ENCODE measurements around the gene CPN1.
"Not testable (repeated sequence)": the region's sequence is repeated elsewhere in the genome, so short reads cannot be mapped to it uniquely, and the experiment has no call there.

Gene CPN1

DNA sequence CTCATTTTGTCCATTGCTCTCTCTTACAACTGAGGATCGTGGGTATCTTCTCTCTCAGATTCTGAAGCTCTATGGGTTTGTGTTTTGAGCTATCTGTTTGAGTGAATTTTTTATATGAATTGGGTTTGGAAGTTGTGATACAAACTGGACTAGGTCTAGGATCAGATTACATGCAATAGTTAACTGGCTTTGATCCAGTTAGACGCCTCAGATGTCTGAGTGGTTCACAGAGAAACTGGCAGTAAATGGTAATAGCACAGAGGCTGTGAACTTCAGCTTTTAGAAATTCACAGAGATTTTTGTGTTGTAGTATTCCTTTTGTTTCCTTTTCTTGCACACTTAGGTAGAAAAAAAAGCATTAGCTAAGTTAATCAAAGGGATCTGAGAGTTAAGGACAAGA lies 59.3 kb downstream of the CPN1 start:
- ATAC-seq (no peak), DNase-seq (no peak)
- H3K4me3 Mint-ChIP-seq: no peak overlapping the region
- no peaks in the 10 kb centered on the region for H3K27me3 Mint-ChIP-seq
- H3K4me1 Mint-ChIP-seq: peaks cover 13% of the 10 kb centered on the region
- H3K36me3 Mint-ChIP-seq (ENCODE audit: low read depth): no peaks in the 10 kb centered on the region
- no peak overlapping the region for H3K27ac Mint-ChIP-seq
- H3K9me3 Mint-ChIP-seq: no peaks in the 10 kb centered on the region

DNA sequence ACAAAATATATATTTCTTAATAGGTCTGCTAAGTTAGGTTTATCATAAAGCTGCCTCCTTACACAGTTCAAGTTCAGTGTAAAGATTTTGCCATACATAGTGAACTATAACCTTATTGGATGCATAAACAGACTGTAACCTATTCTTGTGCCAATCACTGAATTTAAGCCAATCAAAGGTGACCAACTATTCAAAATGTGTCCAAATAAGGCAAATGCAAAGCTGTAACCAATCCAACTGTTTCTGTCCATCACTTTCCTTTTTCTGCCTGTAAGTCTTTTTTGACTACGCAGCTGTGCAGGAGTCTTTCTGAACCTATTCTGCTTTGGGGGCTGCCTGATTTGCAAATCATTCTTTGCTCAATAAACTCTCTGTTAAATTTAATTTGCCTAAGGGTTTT lies 60.3 kb downstream of the CPN1 start:
- Mint-ChIP-seq H3K36me3 (ENCODE audit: low read depth) (no peaks in the 10 kb centered on the region), H3K9me3 (no peaks in the 10 kb centered on the region), H3K27ac (no peak overlapping the region), H3K4me3 (no peak overlapping the region), H3K27me3 (no peaks in the 10 kb centered on the region), H3K4me1 (peaks cover 13% of the 10 kb centered on the region)
- DNase-seq (no peak), ATAC-seq (no peak)

GRCh38 chr10:100020886-100021253 lies 60.8 kb downstream of the CPN1 start:
- Mint-ChIP-seq H3K4me1 (peaks cover 13% of the 10 kb centered on the region), H3K27ac (no peak overlapping the region), H3K4me3 (no peak overlapping the region), H3K9me3 (no peaks in the 10 kb centered on the region), H3K36me3 (ENCODE audit: low read depth) (no peaks in the 10 kb centered on the region), H3K27me3 (no peaks in the 10 kb centered on the region)
- ATAC-seq: no peak
- DNase-seq: no peak

GRCh38 chr10:100020142-100020885 lies 61.4 kb downstream of the CPN1 start:
- H3K27ac Mint-ChIP-seq: no peak overlapping the region

DNA sequence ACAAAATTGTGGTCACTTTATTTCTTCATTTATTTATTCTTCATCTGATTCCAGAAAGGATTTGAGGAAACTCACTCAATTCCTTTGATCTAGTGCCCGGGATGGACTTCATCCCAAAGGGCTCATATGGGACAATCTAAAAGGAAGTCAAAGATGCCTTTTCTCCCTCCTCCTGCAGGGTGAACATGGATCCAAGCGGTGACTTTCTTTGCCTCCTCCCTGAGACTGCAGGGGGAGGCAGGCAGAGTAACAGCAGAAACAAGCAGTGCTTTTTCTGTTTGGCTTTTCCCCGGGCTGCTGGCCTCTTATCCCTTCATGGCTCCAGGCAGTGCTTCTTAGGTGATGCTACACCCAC lies 61.9 kb downstream of the CPN1 start:
- DNase-seq (no peak), ATAC-seq (no peak)
- no peaks in the 10 kb centered on the region for H3K9me3 Mint-ChIP-seq
- no peak overlapping the region for H3K4me3 Mint-ChIP-seq
- peaks cover 13% of the 10 kb centered on the region for H3K4me1 Mint-ChIP-seq
- no peaks in the 10 kb centered on the region for H3K36me3 Mint-ChIP-seq (ENCODE audit: low read depth)
- H3K27ac Mint-ChIP-seq: no peak overlapping the region
- no peaks in the 10 kb centered on the region for H3K27me3 Mint-ChIP-seq

More at GRCh38 chr10:100020142-100020885, 61.4 kb downstream of the CPN1 start:
- H3K27me3 Mint-ChIP-seq: no peaks in the 10 kb centered on the region
- H3K9me3 Mint-ChIP-seq: no peaks in the 10 kb centered on the region
- H3K4me3 Mint-ChIP-seq: no peak overlapping the region
- H3K4me1 Mint-ChIP-seq: peaks cover 13% of the 10 kb centered on the region
- ATAC-seq (peak; percentile 85), DNase-seq (no peak)
- no peaks in the 10 kb centered on the region for H3K36me3 Mint-ChIP-seq (ENCODE audit: low read depth)

DNA sequence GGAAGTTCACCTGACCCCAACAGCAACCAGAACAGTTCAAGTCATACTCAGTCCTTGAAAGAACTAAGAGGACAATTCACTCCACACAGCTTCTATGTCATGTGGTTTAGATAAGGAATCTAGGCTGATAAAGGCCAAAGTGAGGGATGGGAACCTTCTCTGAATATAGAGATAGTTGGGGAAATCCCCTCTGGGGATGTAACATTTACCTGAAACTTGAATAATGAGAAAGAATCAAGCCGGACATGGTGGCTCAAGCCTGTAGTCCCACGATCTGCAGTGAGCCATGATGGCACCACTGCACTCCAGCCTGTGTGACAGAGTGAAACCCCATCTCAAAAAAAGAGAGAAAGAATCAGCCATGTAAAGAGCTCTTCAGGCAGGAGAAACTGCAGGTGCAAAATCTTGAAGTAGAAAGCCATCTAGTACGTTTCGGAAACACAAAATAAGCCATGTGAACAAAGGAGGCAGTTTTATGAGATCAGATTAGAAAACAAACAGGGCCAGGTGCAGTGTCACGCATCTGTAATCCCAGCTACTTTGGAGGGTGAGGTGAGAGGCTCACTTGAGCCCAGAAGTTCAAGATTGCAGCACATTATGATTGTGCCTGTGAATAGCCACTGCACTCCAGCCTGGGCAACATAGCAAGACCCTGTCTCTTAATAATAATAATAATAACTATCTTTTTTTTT lies 67.5 kb downstream of the CPN1 start:
- Mint-ChIP-seq H3K27ac (no peak overlapping the region), H3K9me3 (no peaks in the 10 kb centered on the region), H3K4me3 (no peak overlapping the region), H3K27me3 (peaks cover 6% of the 10 kb centered on the region), H3K4me1 (peaks cover 17% of the 10 kb centered on the region), H3K36me3 (ENCODE audit: low read depth) (no peaks in the 10 kb centered on the region)
- ATAC-seq: no peak
- no peak for DNase-seq

DNA sequence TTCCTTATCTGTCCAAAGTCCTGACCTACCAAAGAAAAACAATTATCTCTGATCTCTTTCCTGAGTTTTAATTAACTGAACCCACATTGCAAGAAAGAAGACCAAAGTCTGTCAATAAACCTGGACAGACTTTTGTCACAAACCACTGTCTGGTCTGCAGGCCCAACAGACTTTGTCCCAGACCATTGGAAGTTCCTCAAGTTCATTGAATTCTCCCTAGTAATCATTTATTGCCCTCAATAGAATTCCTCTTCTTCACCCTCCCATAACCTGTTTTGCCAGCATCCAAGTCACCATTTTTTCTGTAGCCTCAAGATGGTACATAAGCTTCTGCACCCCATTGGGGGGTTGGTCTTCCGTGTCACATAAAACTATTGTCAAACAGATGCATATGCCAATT lies 68.0 kb downstream of the CPN1 start:
- H3K9me3 Mint-ChIP-seq: no peaks in the 10 kb centered on the region
- H3K4me1 Mint-ChIP-seq: peaks cover 23% of the 10 kb centered on the region
- no peak for DNase-seq
- H3K36me3 Mint-ChIP-seq (ENCODE audit: low read depth): no peaks in the 10 kb centered on the region
- no peak for ATAC-seq
- H3K27ac Mint-ChIP-seq: no peak overlapping the region
- peaks cover 6% of the 10 kb centered on the region for H3K27me3 Mint-ChIP-seq
- no peak overlapping the region for H3K4me3 Mint-ChIP-seq

GRCh38 chr10:100011906-100012305 lies 69.8 kb downstream of the CPN1 start:
- H3K4me3 Mint-ChIP-seq; DNase-seq; H3K36me3 Mint-ChIP-seq (ENCODE audit: low read depth); ATAC-seq; H3K27ac Mint-ChIP-seq; H3K9me3 Mint-ChIP-seq; H3K27me3 Mint-ChIP-seq: not testable (repeated sequence)
- peaks cover 38% of the 10 kb centered on the region for H3K4me1 Mint-ChIP-seq

- peak; percentile 91 for ATAC-seq
- Mint-ChIP-seq H3K9me3 (no peaks in the 10 kb centered on the region), H3K36me3 (ENCODE audit: low read depth) (no peaks in the 10 kb centered on the region), H3K27ac (no peak within 1 kb of the TSS), H3K4me1 (peaks cover 54% of the 10 kb centered on the region), H3K27me3 (peaks cover 6% of the 10 kb centered on the region), H3K4me3 (peak within 1 kb of the TSS; percentile 83)
- DNase-seq: peak; percentile 88
These were observed 71.6 kb downstream of the CPN1 start, which contains the start of gene DNMBP for GRCh38 chr10:100009793-100010676. Gene DNMBP, minus strand, starts transcription at chr10:100009947. Its CDS starts 37,823 bp downstream, at chr10:99972124.

- DNase-seq (no peak), ATAC-seq (peak; percentile 60)
- Mint-ChIP-seq H3K9me3 (no peaks in the 10 kb centered on the region), H3K27me3 (peaks cover 6% of the 10 kb centered on the region), H3K36me3 (ENCODE audit: low read depth) (no peaks in the 10 kb centered on the region), H3K4me1 (peaks cover 54% of the 10 kb centered on the region), H3K4me3 (peak overlapping the region; percentile 81), H3K27ac (no peak overlapping the region)
These were observed 72.3 kb downstream of the CPN1 start for GRCh38 chr10:100009283-100009792.

DNA sequence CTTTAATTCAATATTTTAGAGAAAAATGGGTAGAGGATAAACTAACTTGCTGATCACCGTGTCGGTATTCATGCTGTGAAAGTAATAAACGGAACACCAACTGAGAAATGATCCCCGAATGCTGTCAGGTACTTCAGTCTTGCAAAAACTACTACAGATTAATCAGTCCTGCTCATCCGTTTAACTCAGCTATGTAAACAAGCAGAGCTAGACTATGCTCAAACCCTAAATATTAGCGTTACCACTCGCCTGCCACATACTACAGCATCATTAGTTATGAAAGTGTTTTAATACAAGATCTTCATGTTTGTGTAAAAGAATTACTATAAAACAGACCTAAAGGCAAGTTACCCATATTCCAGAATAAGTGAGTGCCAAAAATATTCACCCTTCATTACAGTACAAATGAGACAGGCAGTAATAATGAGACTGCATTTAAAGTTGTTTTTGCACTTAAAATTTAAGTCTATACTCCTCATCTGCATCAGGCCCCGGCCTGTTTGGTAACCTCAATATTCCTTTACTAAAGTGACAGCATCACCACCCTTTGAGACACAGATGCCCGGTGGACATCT lies 72.9 kb downstream of the CPN1 start:
- Mint-ChIP-seq H3K9me3 (no peaks in the 10 kb centered on the region), H3K27me3 (peaks cover 6% of the 10 kb centered on the region), H3K36me3 (ENCODE audit: low read depth) (no peaks in the 10 kb centered on the region), H3K4me1 (peaks cover 49% of the 10 kb centered on the region), H3K4me3 (peak overlapping the region; percentile 81), H3K27ac (no peak overlapping the region)
- ATAC-seq (no peak), DNase-seq (no peak)

GRCh38 chr10:100008142-100008522 lies 73.5 kb downstream of the CPN1 start:
- Mint-ChIP-seq H3K9me3 (no peaks in the 10 kb centered on the region), H3K4me3 (peak overlapping the region; percentile 81), H3K27ac (no peak overlapping the region), H3K27me3 (peaks cover 6% of the 10 kb centered on the region), H3K36me3 (ENCODE audit: low read depth) (no peaks in the 10 kb centered on the region), H3K4me1 (peaks cover 47% of the 10 kb centered on the region)
- DNase-seq (no peak), ATAC-seq (no peak)

- Mint-ChIP-seq H3K4me1 (peaks cover 47% of the 10 kb centered on the region), H3K27ac (no peak overlapping the region), H3K4me3 (peak overlapping the region; percentile 6), H3K27me3 (peaks cover 6% of the 10 kb centered on the region), H3K9me3 (no peaks in the 10 kb centered on the region), H3K36me3 (ENCODE audit: low read depth) (no peaks in the 10 kb centered on the region)
- DNase-seq (no peak), ATAC-seq (no peak)
These were observed 74.2 kb downstream of the CPN1 start for GRCh38 chr10:100007231-100008141.
